GM21526 (cell line): Measurements from ENCODE around the gene PCDHB11.
"Not testable (repeated sequence)": the region's sequence is repeated elsewhere in the genome, so short reads cannot be mapped to it uniquely, and the experiment has no call there.

Experiments used
- ATAC-seq: cut with Tn5 transposase; IDR thresholded peaks from one replicate; pipeline ENCODE4 v1.9.1; 2021; ENCODE audit warnings: moderate library complexity; ENCODE audit not compliant: unreplicated experiment, low FRiP score

PCDHB11 gene

GRCh38 chr5:141184117-141184855, 15.1 kb upstream of the PCDHB11 start:
- ATAC-seq, result not testable (repeated sequence)

- no peak for ATAC-seq
These were observed 12.4 kb upstream of the PCDHB11 start, which contains the start of gene PCDHB9 for GRCh38 chr5:141186897-141187512. Gene PCDHB9 (plus strand): TSS chr5:141187161. CDS start chr5:141187319, 158 bp downstream.

GRCh38 chr5:141188682-141189081, 10.7 kb upstream of the PCDHB11 start:
- ATAC-seq, result not testable (repeated sequence)

- ATAC-seq, result not testable (repeated sequence)
These were observed 10.3 kb upstream of the PCDHB11 start for GRCh38 chr5:141189131-141189530.

GRCh38 chr5:141192110-141192725, 7.2 kb upstream of the PCDHB11 start, which contains the start of gene PCDHB10:
Gene PCDHB10 (plus strand): TSS chr5:141192353. CDS start chr5:141192553, 200 bp downstream.
- ATAC-seq, result no peak

GRCh38 chr5:141194332-141194731, 5.1 kb upstream of the PCDHB11 start:
- ATAC-seq, result not testable (repeated sequence)

GRCh38 chr5:141196363-141196762, 3.1 kb upstream of the PCDHB11 start:
- ATAC-seq, result no peak

- ATAC-seq, result not testable (repeated sequence)
These were observed 1.7 kb downstream of the PCDHB11 start for GRCh38 chr5:141201126-141201525.

GRCh38 chr5:141201646-141202045, 2.2 kb downstream of the PCDHB11 start:
- not testable (repeated sequence) for ATAC-seq

- ATAC-seq, result no peak
These were observed 9.1 kb downstream of the PCDHB11 start, which contains the start of gene PCDHB12 for GRCh38 chr5:141208478-141208877. Gene PCDHB12 (plus strand): TSS chr5:141208719. CDS start chr5:141208908, 189 bp downstream.

GRCh38 chr5:141210281-141210680, 10.9 kb downstream of the PCDHB11 start:
- ATAC-seq, result not testable (repeated sequence)

- not testable (repeated sequence) for ATAC-seq
These were observed 11.4 kb downstream of the PCDHB11 start for GRCh38 chr5:141210849-141211248.

- not testable (repeated sequence) for ATAC-seq
These were observed 14.4 kb downstream of the PCDHB11 start, which contains the start of gene PCDHB13 for GRCh38 chr5:141213656-141214339. Gene PCDHB13 (plus strand): TSS chr5:141213919. CDS start chr5:141214124, 205 bp downstream.

GRCh38 chr5:141214583-141214982, 15.2 kb downstream of the PCDHB11 start:
- ATAC-seq, result not testable (repeated sequence)

GRCh38 chr5:141215504-141215903, 16.1 kb downstream of the PCDHB11 start:
- ATAC-seq, result not testable (repeated sequence)

GRCh38 chr5:141216035-141216434, 16.6 kb downstream of the PCDHB11 start:
- ATAC-seq, result not testable (repeated sequence)

- no peak for ATAC-seq
These were observed 23.8 kb downstream of the PCDHB11 start, which contains the start of gene PCDHB14 for GRCh38 chr5:141223112-141223783. Gene PCDHB14 (plus strand): TSS chr5:141223343. CDS start chr5:141223506, 163 bp downstream.

- ATAC-seq, result not testable (repeated sequence)
These were observed 25.4 kb downstream of the PCDHB11 start for GRCh38 chr5:141224844-141225243.

GRCh38 chr5:141225421-141225820, 26.0 kb downstream of the PCDHB11 start:
- ATAC-seq, result not testable (repeated sequence)
